HEK293 (cell line): ENCODE results near the gene TCEA2.

Experiments used
- CTCF ChIA-PET: fragments of 350-600 bp; formaldehyde crosslinking; extraction: SDS; loops from one replicate; lab custom pipeline; 2021; ENCODE audit warnings: antibody characterized with exemption; lab: Yijun Ruan, JAX
- POLR2A ChIA-PET: fragments of 300-600 bp; formaldehyde crosslinking; extraction: SDS; loops from one replicate; lab custom pipeline; 2020; ENCODE audit warnings: antibody characterized with exemption, inconsistent platforms; lab: Yijun Ruan, JAX
- H3K27ac ChIP-seq: fragments of 200-500 bp; sonication (Bioruptor generic); 2 replicates; pipeline ENCODE4 v1.5.1; 2014; ENCODE audit warnings: low read depth, low read length, control low read depth, inconsistent platforms; ENCODE audit errors: extremely low read depth
- H3K36me3 ChIP-seq, 2 experiments: fragments of 200-500 bp in 1 of 2; sonication (Bioruptor generic) in 1 of 2; 1 replicate in 1 of 2; 2 replicates in 1 of 2; pipeline ENCODE4 v1.5.1; 2014 to 2017; ENCODE audit warnings: inconsistent platforms in 2 of 2, low read length in 2 of 2; ENCODE audit not compliant: control insufficient read depth in 2 of 2, insufficient read depth in 1 of 2
- H3K4me1 ChIP-seq: fragments of 200-500 bp; sonication (Bioruptor generic); 2 replicates; pipeline ENCODE4 v1.5.1; 2014; ENCODE audit warnings: mild to moderate bottlenecking, low read length, inconsistent platforms; ENCODE audit not compliant: control insufficient read depth, insufficient read depth
- H3K4me3 ChIP-seq: 2 replicates; pipeline ENCODE4 v1.5.1; 2011; ENCODE audit warnings: low read depth, mild to moderate bottlenecking, control low read depth, low read length, moderate library complexity
- H3K9me3 ChIP-seq: fragments of 200-500 bp; sonication (Bioruptor generic); 2 replicates; pipeline ENCODE4 v1.5.1; 2014; ENCODE audit warnings: low read depth, low read length, inconsistent platforms; ENCODE audit not compliant: control insufficient read depth, insufficient read depth
- FEZF1 ChIP-seq: fragments of 450-650 bp; formaldehyde crosslinking; IDR thresholded peaks from 2 replicates; pipeline ENCODE4 v1.5.1; 2016; ENCODE audit warnings: missing biosample characterization, missing genetic modification characterization
- GLIS1 ChIP-seq: fragments of 450-650 bp; formaldehyde crosslinking; IDR thresholded peaks from 2 replicates; pipeline ENCODE4 v1.5.1; 2016; ENCODE audit warnings: missing biosample characterization, missing genetic modification characterization
- GLIS2 ChIP-seq: fragments of 450-650 bp; formaldehyde crosslinking; IDR thresholded peaks from 2 replicates; pipeline ENCODE4 v1.5.1; 2016; ENCODE audit warnings: missing biosample characterization, missing genetic modification characterization
- KLF1 ChIP-seq: fragments of 450-650 bp; formaldehyde crosslinking; IDR thresholded peaks from 2 replicates; pipeline ENCODE4 v1.5.1; 2016; ENCODE audit warnings: missing biosample characterization, missing genetic modification characterization
- KLF9 ChIP-seq: fragments of 450-650 bp; formaldehyde crosslinking; IDR thresholded peaks from 2 replicates; pipeline ENCODE4 v1.5.1; 2016; ENCODE audit warnings: missing biosample characterization, missing genetic modification characterization, low read depth
- MYNN ChIP-seq: fragments of 450-650 bp; formaldehyde crosslinking; IDR thresholded peaks from 2 replicates; pipeline ENCODE4 v1.5.1; 2016; ENCODE audit warnings: missing biosample characterization, missing genetic modification characterization, borderline replicate concordance
- SP2 ChIP-seq: fragments of 450-650 bp; formaldehyde crosslinking; IDR thresholded peaks from 2 replicates; pipeline ENCODE4 v1.5.1; 2016; ENCODE audit warnings: missing biosample characterization, missing genetic modification characterization
- ZBTB7A ChIP-seq: fragments of 450-650 bp; formaldehyde crosslinking; IDR thresholded peaks from 2 replicates; pipeline ENCODE4 v1.5.1; 2016; ENCODE audit warnings: low read depth, missing biosample characterization, missing genetic modification characterization
- ZBTB8A ChIP-seq: fragments of 450-650 bp; formaldehyde crosslinking; IDR thresholded peaks from 2 replicates; pipeline ENCODE4 v1.5.1; 2016; ENCODE audit warnings: missing biosample characterization, missing genetic modification characterization
- ZFHX2 ChIP-seq: fragments of 450-650 bp; formaldehyde crosslinking; conservative IDR thresholded peaks from 2 replicates; pipeline ENCODE4 v1.5.1; 2016; ENCODE audit warnings: missing biosample characterization, missing genetic modification characterization
- ZIC2 ChIP-seq: fragments of 450-650 bp; formaldehyde crosslinking; IDR thresholded peaks from 2 replicates; pipeline ENCODE4 v1.5.1; 2016; ENCODE audit warnings: missing biosample characterization, missing genetic modification characterization
- ZNF140 ChIP-seq: fragments of 450-650 bp; formaldehyde crosslinking; IDR thresholded peaks from 2 replicates; pipeline ENCODE4 v1.5.1; 2016; ENCODE audit warnings: missing biosample characterization, missing genetic modification characterization
- ZNF157 ChIP-seq: fragments of 450-650 bp; formaldehyde crosslinking; IDR thresholded peaks from 2 replicates; pipeline ENCODE4 v1.5.1; 2016; ENCODE audit warnings: missing biosample characterization, missing genetic modification characterization
- ZNF16 ChIP-seq: fragments of 450-650 bp; formaldehyde crosslinking; IDR thresholded peaks from 2 replicates; pipeline ENCODE4 v1.5.1; 2016; ENCODE audit warnings: low read depth, missing biosample characterization, missing genetic modification characterization
- ZNF37A ChIP-seq: fragments of 450-650 bp; IDR thresholded peaks from 2 replicates; pipeline ENCODE4 v1.5.1; 2018; ENCODE audit warnings: missing biosample characterization, missing genetic modification characterization
- ZNF473 ChIP-seq: fragments of 450-650 bp; formaldehyde crosslinking; IDR thresholded peaks from 2 replicates; pipeline ENCODE4 v1.5.1; 2017; ENCODE audit warnings: missing biosample characterization, missing genetic modification characterization
- ZNF48 ChIP-seq: fragments of 450-650 bp; formaldehyde crosslinking; IDR thresholded peaks from 2 replicates; pipeline ENCODE4 v1.5.1; 2016; ENCODE audit warnings: missing biosample characterization, missing genetic modification characterization
- ZNF530 ChIP-seq: fragments of 450-650 bp; formaldehyde crosslinking; IDR thresholded peaks from 2 replicates; pipeline ENCODE4 v1.5.1; 2016; ENCODE audit warnings: low read depth, missing biosample characterization, missing genetic modification characterization
- ZNF623 ChIP-seq: fragments of 450-650 bp; formaldehyde crosslinking; IDR thresholded peaks from 2 replicates; pipeline ENCODE4 v1.5.1; 2016; ENCODE audit warnings: missing biosample characterization, missing genetic modification characterization
- ZNF830 ChIP-seq: fragments of 450-650 bp; IDR thresholded peaks from 2 replicates; pipeline ENCODE4 v1.5.0; 2018; ENCODE audit warnings: missing biosample characterization, missing genetic modification characterization, low read depth, mild to moderate bottlenecking, moderate library complexity
- ZNF837 ChIP-seq: fragments of 450-650 bp; formaldehyde crosslinking; IDR thresholded peaks from 2 replicates; pipeline ENCODE4 v1.5.1; 2016; ENCODE audit warnings: missing biosample characterization, missing genetic modification characterization
- ZSCAN30 ChIP-seq: fragments of 450-650 bp; IDR thresholded peaks from 2 replicates; pipeline ENCODE4 v1.5.1; 2018; ENCODE audit warnings: missing biosample characterization, mild to moderate bottlenecking, missing genetic modification characterization, moderate library complexity
- TF ChIP-seq, protein P1 (sequence below): fragments of 450-650 bp; formaldehyde crosslinking; IDR thresholded peaks from 2 replicates; pipeline ENCODE4; 2016; ENCODE audit warnings: missing biosample characterization, missing genetic modification characterization
- TF ChIP-seq, protein P2 (sequence below): fragments of 450-650 bp; formaldehyde crosslinking; IDR thresholded peaks from 2 replicates; pipeline ENCODE4 v1.5.1; 2016; ENCODE audit warnings: missing biosample characterization, missing genetic modification characterization
- TF ChIP-seq, protein P3 (sequence below): fragments of 450-650 bp; formaldehyde crosslinking; IDR thresholded peaks from 2 replicates; pipeline ENCODE4 v1.5.1; 2016; ENCODE audit warnings: missing biosample characterization, missing genetic modification characterization

Gene TCEA2

DNA sequence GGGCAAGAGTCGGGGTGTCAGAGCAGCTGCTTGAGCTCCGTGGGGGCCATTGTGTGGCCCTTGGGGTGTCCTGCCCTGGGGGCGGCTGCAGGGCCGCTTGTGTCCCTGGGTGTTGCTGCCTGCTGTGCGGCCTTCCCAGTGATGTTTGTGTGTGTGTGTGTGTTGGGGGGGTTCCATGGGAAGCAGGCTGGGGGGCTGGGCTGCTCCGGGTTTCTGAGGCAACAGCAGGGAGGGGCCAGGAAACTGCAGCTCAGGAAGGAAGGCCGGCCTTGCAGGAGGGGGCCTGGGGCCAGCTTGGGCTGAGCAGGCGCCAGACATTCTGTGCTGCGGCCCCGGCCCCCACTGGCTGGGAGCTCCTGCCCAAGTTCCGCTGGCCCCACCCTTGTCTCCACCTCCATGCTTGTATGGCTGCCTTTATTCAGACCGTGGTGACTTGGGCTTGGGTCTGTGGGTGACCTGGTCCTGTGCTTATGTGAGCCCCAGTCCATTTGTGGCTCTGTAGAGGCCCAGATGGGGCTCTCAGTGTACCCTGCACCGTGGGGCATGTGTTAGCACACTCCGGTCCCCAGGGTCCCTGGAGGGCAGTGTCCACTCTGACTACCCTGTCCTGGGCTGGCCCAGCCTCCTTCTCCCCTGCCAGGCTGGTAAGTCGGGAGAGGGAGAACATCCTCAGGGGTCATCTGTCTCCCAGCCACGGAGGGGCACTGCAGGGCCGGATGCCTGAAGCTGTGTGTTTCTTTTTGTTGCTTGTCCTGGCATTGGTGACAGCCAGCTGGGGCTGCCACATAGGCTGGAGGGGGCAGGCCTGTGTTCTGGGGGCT is 8.9 kb upstream of the TCEA2 start (continued):
- no peak for TF ChIP-seq ZNF157 (tag by site-specific recombination)
- no peak for TF ChIP-seq ZNF530 (tag by site-specific recombination)
- TF ChIP-seq ZSCAN30 (tag by site-specific recombination) = no peak
- TF ChIP-seq ZNF837 (tag by site-specific recombination) = no peak
- 0 out of 2 replicates have a peak, but pooled peaks have one; percentile 15 for TF ChIP-seq ZBTB7A (tag by site-specific recombination)
- TF ChIP-seq KLF1 = 0 out of 2 replicates have a peak, but pooled peaks have one; percentile 38

- Histone ChIP-seq H3K4me3 (no peak overlapping the region), H3K4me1 (no peaks in the 10 kb centered on the region), H3K27ac (no peak overlapping the region), H3K9me3 (no peaks in the 10 kb centered on the region), H3K36me3 (no peaks in the 10 kb centered on the region)
- POLR2A ChIA-PET = interaction anchor here (0.7 to 1.0 kb wide), 2 partner anchors 16 to 158 kb away, joined by 4 to 5 read pairs; no protein-coding TSS in a partner anchor
- CTCF ChIA-PET = interaction anchor here (0.7 to 3.0 kb wide), 5 partner anchors 16 to 300 kb away, joined by 3 to 19 read pairs (median 4); partner anchors contain the start of genes C20orf204 and PRPF6
- TF ChIP-seq KLF9 (no peak), ZNF48 (tag by site-specific recombination) (no peak), ZIC2 (tag by site-specific recombination) (0 out of 2 replicates have a peak, but pooled peaks have one; percentile 27), ZNF140 (tag by site-specific recombination) (no peak), MYNN (no peak), ZNF623 (tag by site-specific recombination) (peak; percentile 99)
- TF ChIP-seq, protein P1, sequence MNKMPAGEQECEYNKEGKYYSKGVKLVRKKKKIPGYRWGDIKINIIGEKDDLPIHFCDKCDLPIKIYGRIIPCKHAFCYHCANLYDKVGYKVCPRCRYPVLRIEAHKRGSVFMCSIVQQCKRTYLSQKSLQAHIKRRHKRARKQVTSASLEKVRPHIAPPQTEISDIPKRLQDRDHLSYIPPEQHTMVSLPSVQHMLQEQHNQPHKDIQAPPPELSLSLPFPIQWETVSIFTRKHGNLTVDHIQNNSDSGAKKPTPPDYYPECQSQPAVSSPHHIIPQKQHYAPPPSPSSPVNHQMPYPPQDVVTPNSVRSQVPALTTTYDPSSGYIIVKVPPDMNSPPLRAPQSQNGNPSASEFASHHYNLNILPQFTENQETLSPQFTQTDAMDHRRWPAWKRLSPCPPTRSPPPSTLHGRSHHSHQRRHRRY (tag by site-specific recombination) = no peak
- TF ChIP-seq, protein P2, sequence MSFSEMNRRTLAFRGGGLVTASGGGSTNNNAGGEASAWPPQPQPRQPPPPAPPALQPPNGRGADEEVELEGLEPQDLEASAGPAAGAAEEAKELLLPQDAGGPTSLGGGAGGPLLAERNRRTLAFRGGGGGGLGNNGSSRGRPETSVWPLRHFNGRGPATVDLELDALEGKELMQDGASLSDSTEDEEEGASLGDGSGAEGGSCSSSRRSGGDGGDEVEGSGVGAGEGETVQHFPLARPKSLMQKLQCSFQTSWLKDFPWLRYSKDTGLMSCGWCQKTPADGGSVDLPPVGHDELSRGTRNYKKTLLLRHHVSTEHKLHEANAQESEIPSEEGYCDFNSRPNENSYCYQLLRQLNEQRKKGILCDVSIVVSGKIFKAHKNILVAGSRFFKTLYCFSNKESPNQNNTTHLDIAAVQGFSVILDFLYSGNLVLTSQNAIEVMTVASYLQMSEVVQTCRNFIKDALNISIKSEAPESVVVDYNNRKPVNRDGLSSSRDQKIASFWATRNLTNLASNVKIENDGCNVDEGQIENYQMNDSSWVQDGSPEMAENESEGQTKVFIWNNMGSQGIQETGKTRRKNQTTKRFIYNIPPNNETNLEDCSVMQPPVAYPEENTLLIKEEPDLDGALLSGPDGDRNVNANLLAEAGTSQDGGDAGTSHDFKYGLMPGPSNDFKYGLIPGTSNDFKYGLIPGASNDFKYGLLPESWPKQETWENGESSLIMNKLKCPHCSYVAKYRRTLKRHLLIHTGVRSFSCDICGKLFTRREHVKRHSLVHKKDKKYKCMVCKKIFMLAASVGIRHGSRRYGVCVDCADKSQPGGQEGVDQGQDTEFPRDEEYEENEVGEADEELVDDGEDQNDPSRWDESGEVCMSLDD (tag by site-specific recombination) = 0 out of 2 replicates have a peak, but pooled peaks have one; percentile 60
Measured at GRCh38 chr20:64055396-64055892, 7.6 kb upstream of the TCEA2 start.

DNA sequence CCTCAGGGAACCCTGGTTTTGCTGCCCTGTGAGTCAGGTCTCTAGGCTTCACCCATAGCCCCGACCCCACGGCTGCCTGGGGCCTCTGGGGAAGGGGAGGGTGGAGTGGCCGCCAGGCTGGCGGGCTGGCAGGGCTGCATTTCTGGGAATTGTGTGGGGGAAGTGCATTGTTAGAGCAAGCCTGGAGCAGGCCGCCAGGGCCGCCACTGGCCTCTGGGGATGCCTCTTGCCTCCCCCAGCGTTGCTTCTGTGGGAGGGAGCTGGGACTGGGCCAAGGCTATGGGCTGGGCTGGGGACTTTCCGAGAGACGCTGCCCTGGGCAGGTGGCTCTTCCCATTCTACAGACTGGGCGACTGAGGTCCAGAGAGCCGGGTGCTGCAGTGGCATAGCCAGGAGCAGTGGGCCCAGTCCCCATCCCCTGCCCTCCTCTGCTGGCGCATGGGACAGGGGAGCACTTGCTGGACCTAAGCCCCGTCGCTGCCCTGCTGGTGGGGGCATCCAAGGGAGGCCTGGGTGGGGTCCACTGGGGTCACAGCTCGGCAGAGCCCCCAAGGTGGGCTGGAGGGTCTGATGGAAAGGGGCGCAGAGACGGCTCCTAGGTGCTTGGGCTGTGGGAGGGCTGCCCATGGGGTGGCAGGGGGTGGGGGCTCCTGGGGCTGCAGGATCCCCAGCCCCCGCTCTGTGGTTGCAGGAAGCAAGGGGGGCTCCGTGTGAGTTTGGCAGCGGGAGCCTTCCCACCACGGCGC is 6.9 kb upstream of the TCEA2 start:
- no peak overlapping the region for H3K4me3 ChIP-seq
- no peaks in the 10 kb centered on the region for H3K9me3 ChIP-seq
- H3K36me3 ChIP-seq = no peaks in the 10 kb centered on the region
- no peak overlapping the region for H3K27ac ChIP-seq
- no peaks in the 10 kb centered on the region for H3K4me1 ChIP-seq
- ChIA-PET POLR2A (no interaction called here), CTCF (interaction anchor here (0.6 to 2.8 kb wide), 4 partner anchors 16 to 280 kb away, joined by 3 to 39 read pairs (median 5); no protein-coding TSS in a partner anchor)
- TF ChIP-seq FEZF1 = no peak
- 0 out of 2 replicates have a peak, but pooled peaks have one; percentile 12 for TF ChIP-seq SP2 (tag by site-specific recombination)
- TF ChIP-seq, protein P3, sequence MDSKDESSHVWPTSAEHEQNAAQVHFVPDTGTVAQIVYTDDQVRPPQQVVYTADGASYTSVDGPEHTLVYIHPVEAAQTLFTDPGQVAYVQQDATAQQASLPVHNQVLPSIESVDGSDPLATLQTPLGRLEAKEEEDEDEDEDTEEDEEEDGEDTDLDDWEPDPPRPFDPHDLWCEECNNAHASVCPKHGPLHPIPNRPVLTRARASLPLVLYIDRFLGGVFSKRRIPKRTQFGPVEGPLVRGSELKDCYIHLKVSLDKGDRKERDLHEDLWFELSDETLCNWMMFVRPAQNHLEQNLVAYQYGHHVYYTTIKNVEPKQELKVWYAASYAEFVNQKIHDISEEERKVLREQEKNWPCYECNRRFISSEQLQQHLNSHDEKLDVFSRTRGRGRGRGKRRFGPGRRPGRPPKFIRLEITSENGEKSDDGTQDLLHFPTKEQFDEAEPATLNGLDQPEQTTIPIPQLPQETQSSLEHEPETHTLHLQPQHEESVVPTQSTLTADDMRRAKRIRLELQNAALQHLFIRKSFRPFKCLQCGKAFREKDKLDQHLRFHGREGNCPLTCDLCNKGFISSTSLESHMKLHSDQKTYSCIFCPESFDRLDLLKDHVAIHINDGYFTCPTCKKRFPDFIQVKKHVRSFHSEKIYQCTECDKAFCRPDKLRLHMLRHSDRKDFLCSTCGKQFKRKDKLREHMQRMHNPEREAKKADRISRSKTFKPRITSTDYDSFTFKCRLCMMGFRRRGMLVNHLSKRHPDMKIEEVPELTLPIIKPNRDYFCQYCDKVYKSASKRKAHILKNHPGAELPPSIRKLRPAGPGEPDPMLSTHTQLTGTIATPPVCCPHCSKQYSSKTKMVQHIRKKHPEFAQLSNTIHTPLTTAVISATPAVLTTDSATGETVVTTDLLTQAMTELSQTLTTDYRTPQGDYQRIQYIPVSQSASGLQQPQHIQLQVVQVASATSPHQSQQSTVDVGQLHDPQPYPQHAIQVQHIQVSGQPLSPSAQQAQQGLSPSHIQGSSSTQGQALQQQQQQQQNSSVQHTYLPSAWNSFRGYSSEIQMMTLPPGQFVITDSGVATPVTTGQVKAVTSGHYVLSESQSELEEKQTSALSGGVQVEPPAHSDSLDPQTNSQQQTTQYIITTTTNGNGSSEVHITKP (tag by site-specific recombination) = no peak
- no peak for TF ChIP-seq ZNF473 (tag by site-specific recombination)
- peak; percentile 45 for TF ChIP-seq ZBTB8A
- peak; percentile 24 for TF ChIP-seq GLIS2 (tag by site-specific recombination)
- peak; percentile 98 for TF ChIP-seq GLIS1 (tag by site-specific recombination)
- no peak for TF ChIP-seq ZNF16 (tag by site-specific recombination)
- TF ChIP-seq ZNF140 (tag by site-specific recombination) = no peak
- peak; percentile 80 for TF ChIP-seq ZFHX2 (tag by site-specific recombination)
- no peak for TF ChIP-seq ZNF37A
- no peak for TF ChIP-seq ZNF830 (tag by site-specific recombination)
